Activated CD4-positive, alpha-beta T cell treated with anti-CD3 and anti-CD28 coated beads, Interleukin-2, Interleukin-4, amounts not matched to agents 100 ng/mL and 50 ng/mL, durations not matched to agents 16 hours and 8 hours (primary cell): Measurements from ENCODE around the gene LRRC39.
"Not testable (repeated sequence)": the region's sequence is repeated elsewhere in the genome, so short reads cannot be mapped to it uniquely, and the experiment has no call there.

ENCODE experiments used
- DNase-seq: peaks from one replicate; pipeline ENCODE4 v3.0.0-alpha.2; 2020; ENCODE audit warnings: low spot score

The LRRC39 gene

DNA sequence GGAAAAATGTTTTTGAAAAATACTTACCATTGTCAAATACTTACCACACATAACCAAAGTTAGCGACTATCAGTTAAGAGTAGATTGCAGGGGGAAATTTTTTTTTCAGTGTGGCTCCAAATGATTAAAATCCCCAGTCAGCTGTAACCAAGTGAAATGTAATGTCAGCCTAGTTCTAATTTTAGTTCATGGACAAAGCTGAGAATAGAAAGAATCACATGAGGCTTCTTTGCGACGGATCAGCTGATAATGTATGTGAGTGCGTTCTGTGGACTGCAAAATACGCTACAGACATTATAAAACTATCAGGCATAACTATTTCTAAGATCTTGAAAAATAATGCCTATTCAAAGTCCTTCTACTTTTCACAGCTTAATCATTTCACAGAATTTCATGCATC lies at the start of gene LRRC39:
LRRC39 (minus strand) TSS at position 166 of the 400 bp plus-strand sequence. CDS start 9,740 bp downstream, outside the sequence.
- no peak for DNase-seq

DNA sequence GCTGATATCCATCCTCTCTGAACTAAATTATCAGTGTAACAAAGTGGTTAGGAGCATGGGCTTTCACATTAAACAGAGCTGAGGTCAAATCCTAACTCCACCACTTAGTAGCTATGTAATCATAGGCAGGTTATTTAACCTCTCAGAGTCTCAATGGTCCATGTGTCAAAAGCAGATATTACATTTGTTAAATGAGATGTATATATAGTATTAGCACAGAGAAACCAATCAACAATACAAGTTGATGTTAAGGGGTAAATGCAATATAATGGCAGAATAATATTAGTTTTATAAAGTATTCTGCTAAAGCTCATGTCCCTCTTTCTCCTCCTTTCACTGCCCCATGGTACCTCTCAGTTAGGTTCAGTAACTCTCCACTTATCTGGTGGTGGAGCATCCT lies 44.4 kb upstream of the LRRC39 start:
- DNase-seq, result no peak

GRCh38 chr1:100219883-100220282 lies 41.8 kb upstream of the LRRC39 start:
- DNase-seq, result peak; percentile 7

DNA sequence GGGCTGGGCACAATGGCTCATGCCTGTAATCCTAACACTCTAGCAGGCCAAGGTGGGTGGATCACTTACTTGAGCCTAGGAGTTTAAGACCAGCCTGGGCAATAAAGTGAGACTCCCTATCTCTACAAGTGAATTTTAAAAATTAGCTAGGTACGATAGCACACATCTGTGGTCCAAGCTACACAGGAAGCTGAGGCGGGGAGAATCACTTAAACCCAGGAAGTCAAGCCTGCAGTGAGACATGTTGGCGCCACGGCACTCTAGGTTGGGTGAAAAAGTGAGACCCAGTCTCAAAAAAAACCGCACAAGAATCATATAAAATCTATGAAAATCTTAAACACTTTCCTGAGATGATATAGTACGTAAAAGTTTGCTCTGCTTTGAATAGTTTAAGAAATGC lies 41.4 kb upstream of the LRRC39 start:
- DNase-seq, result no peak

DNA sequence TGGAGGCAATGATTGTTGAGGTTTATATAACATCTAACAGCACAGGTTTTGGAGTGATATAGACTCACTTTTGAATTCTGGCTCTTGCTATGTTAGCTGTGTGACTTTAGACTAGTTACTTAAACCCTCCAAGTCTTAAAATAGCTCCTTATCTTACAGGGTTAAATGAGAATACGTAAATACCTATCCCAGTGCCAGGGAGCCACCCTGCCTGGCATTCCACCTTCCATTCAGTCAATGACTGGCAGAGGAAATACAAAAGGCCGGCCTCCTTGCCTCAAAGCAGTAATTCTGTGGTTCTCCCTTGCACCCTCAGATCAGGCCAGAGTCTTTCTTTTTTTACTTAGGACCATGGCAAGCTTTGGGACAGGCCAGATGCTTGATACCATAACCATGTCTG lies 39.8 kb upstream of the LRRC39 start:
- DNase-seq, result no peak

DNA sequence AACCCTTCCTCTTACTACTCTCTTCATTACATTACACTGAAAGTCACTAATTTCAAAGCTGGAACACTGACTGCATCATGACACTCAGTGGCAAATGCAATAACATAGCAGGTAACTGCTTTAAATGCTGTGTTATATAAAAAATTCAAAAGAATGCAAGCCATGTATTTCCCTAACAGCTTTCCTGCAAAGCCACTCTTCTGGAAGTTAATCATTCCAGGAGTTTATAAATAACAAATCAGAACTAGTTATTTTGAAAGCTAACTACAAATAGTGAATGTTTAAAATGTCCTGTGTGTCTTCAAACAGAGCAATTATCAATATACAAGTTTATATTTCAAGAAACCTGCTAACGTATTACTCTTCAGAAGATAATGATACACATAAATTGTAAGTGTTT lies 37.0 kb upstream of the LRRC39 start:
- no peak for DNase-seq

DNA sequence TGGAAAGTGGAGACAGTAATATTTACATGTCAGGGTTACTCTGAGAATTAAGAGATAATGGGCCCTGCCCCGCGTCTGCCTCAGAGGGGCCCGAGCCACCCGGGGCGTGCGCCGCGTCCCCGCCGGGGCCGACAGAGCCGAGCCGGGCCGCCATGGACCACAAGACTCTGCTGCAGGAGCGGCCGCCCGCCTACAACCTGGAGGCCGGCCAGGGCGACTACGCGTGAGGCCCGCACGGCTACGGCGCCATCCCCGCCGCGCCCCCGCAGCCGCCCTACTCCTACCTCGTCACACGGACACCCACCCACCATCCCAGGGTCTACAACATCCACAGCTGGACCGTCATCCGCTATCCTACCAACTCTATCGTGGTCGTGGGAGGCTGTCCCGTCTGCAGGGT lies 35.1 kb upstream of the LRRC39 start:
- no peak for DNase-seq

DNA sequence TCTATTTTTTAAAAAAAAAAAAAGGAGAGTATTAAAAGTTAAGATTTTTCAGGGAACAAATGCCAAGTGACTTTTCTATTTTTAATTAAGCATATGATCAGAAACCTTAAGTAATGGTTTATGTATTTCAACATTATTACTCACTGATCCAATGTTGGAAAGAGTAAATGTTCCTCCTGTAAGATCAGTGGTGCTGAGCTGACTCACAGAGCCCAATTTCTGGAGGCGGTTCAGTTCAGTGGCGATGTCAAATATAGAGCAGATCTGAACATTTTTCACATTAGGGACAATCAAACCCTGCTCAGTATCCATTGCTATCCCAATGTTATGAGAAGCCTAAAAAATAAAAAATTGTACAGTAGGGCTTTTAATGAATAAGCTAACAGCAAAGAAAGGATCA lies 28.2 kb upstream of the LRRC39 start:
- no peak for DNase-seq

GRCh38 chr1:100205593-100205992 lies 27.5 kb upstream of the LRRC39 start:
- DNase-seq, result not testable (repeated sequence)

GRCh38 chr1:100205103-100205502 lies 27.0 kb upstream of the LRRC39 start:
- DNase-seq, result not testable (repeated sequence)

DNA sequence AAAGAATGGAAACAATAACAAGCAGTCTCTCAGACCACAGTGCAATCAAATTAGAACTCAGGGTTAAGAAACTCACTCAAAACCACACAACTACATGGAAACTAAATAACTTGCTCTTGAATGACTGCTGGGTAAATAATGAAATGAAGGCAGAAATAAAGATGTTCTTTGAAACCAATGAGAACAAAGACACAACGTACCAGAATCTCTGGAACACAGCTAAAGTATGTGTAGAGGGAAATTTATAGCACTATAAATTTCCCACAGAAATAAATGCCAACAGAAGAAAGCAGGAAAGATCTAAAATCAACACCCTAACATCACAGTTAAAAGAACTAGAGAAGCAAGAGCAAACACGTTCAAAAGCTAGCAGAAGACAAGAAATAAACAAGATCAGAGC lies 24.6 kb upstream of the LRRC39 start:
- not testable (repeated sequence) for DNase-seq

DNA sequence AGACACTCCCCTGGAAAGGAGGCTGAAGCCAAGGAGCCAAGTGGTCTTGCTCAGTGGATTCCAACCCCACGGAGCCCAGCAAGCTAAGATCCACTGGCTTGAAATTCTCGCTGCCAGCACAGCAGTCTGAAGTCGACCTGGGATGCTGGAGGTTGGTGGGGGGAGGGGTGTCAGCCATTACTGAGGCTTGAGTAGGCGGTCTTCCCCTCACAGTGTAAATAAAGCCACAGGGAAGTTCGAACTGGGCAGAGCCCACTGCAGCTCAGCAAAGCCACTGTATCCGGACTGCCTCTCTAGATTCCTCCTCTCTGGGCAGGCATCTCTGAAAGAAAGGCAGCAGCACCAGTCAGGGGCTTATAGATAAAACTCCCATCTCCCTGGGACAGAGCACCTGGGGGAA lies 22.0 kb upstream of the LRRC39 start:
- DNase-seq, result not testable (repeated sequence)

- no peak for DNase-seq
These were observed 20.5 kb upstream of the LRRC39 start for GRCh38 chr1:100198596-100198995.

DNA sequence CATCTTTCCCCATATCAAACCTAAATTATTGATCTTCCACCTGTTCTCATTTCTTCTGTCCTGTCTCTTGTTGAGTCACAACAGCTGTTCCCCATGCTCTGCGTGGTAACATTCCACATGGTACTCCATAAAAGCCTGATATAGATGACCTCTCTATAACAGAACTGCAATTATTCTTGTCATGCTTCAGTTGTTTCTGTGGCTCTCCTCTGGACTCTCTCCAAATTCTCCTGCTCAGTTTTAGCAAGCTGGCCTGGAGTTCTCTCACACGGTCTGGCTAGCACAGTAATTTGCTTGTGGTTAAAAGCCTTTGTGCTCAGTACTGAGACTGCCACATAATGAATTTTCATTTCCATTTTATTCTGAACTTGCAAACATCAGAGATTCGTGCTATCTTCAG lies 10.6 kb upstream of the LRRC39 start:
- DNase-seq, result no peak

DNA sequence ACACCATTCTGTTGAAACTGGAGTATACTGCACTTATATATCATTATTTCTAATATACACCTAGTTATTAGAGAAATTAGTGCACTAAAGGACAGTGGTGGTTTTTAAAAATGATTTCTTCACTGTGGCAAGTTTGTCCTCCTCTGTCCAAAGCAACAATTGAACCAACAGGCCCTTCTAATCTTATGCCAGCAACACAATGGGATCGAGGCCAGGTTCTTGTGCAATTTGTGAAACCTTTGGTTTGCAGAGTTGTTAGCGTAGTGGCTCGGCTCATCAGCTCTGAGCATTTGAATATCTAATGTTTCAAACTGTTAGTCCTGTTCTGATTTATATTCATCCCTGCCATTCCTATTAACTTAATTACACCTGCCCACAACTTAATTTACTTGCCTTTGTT lies 9.9 kb upstream of the LRRC39 start:
- DNase-seq, result no peak

- DNase-seq, result no peak
These were observed 6.5 kb upstream of the LRRC39 start for GRCh38 chr1:100184536-100184935.

GRCh38 chr1:100183370-100183769 lies 5.3 kb upstream of the LRRC39 start:
- DNase-seq, result no peak

DNA sequence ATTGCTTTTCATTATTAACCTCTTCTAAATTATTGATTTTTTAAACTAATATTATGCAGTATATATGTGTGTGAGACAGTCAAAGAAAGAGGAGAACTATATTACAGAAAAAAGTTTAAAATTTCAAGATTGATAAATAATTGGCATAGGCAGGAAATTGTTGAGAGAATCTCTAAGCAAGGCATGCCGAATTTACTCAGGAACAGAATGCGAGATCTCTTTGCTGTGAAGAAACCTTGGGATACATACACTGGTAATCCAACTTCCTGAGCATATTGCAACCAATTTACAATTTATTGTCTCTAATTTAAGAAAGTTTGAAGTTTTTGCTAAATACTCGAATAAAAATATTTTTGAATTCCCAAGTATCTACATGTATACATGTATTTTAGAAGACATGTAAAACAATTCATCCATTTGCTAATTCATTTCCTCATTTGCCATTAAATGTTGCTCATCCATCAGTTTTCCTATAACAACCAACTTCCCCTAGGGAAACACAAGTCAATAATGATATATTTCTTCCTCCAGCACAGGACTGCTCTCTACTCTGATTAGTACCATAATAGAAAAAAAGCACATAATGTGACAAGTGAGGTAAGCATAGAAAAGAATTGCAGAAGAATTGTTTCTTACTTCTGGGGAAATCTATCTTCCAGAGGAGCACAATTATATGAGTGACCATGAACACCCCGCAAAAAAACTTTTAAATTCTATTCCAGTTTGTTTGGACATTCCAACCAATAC lies 588 bp downstream of the LRRC39 start:
- no peak for DNase-seq

DNA sequence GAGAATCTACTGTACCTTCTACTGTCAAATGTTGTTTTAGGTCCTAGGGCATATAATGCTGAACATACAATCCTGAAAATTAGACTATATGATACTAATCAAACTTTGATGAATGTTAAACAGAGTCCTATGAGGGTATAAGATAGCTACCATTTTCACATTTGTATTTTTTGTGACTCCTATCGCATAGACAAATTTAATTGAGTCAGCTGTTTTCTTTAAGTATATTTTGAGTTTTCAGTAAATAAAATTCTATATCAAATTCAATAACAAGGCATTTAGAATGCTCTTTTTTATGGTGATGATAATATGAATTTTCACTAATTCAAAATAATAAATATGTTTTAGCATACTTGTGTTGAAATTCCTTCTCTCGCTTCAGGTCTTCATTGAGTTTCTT lies 10.0 kb downstream of the LRRC39 start:
- no peak for DNase-seq

GRCh38 chr1:100164702-100165101 lies 13.4 kb downstream of the LRRC39 start:
- DNase-seq, result no peak

- no peak for DNase-seq
These were observed 13.8 kb downstream of the LRRC39 start for GRCh38 chr1:100164216-100164615.

GRCh38 chr1:100162881-100163280 lies 15.2 kb downstream of the LRRC39 start:
- no peak for DNase-seq

DNA sequence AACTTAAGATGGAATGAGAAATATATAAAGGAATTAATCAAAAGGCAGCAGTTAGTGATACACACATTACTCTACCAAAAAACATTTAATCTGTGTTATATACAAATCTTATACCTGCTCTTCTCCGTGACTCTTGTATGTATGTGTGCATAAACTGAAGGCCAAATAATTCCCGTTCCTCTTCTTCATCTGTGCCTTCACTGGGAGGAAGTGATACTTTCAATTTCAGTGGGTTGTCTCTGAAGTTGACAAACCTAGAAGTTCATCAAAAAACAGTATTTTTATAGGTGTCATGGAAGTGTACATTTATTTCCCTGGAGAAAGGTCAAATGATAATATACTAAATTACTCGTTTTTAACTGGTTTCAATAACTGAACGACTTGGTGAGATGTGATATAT lies 25.8 kb downstream of the LRRC39 start:
- no peak for DNase-seq

GRCh38 chr1:100151679-100152078 lies 26.4 kb downstream of the LRRC39 start:
- DNase-seq, result no peak
